ENCODE results near the gene ADGRL3.

Gene ADGRL3

DNA sequence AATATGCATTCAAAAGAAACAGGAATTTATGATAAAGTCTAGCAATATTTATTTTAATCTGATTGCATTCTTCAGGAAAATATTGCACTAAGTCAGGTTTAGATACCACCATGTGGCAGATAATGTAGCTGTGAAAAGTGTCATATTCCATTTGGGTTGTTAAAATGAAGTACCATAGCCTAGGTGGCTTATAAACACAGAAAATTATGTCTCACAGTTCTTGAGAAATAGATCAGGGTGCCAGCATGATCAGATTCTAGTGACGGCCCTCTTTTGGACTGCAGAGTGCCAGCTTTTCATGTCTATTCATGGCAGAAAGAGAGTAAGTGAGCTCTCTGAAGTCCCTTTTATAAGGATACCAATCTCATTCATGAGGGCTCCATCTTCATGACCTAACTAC, 5.6 kb upstream of the ADGRL3 start:
- H4K20me1 ChIP-seq (ENCODE audit: insufficient read depth), result no peaks in the 10 kb centered on the region
- H3K4me2 ChIP-seq, result no peak overlapping the region
- H3K36me3 ChIP-seq (ENCODE audit: insufficient read depth), result no peaks in the 10 kb centered on the region
- H3K4me1 ChIP-seq (ENCODE audit: low read depth, poor library complexity, severe bottlenecking), result no peaks in the 10 kb centered on the region
- TF ChIP-seq, protein P1, sequence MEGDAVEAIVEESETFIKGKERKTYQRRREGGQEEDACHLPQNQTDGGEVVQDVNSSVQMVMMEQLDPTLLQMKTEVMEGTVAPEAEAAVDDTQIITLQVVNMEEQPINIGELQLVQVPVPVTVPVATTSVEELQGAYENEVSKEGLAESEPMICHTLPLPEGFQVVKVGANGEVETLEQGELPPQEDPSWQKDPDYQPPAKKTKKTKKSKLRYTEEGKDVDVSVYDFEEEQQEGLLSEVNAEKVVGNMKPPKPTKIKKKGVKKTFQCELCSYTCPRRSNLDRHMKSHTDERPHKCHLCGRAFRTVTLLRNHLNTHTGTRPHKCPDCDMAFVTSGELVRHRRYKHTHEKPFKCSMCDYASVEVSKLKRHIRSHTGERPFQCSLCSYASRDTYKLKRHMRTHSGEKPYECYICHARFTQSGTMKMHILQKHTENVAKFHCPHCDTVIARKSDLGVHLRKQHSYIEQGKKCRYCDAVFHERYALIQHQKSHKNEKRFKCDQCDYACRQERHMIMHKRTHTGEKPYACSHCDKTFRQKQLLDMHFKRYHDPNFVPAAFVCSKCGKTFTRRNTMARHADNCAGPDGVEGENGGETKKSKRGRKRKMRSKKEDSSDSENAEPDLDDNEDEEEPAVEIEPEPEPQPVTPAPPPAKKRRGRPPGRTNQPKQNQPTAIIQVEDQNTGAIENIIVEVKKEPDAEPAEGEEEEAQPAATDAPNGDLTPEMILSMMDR (conservative IDR thresholded peaks at IDR 0.05; ENCODE audit: low read depth, low read length), result no peak
- H2AFZ ChIP-seq (ENCODE audit: low read depth), result no peak overlapping the region
- H3K9ac ChIP-seq, result no peak overlapping the region
- no peak overlapping the region for H3K4me3 ChIP-seq (IDR thresholded peaks at IDR 0.05; ENCODE audit: insufficient read depth, low read depth, low read length)
- no peaks in the 10 kb centered on the region for H3K79me2 ChIP-seq (ENCODE audit: insufficient read depth, low read depth)
- no peaks in the 10 kb centered on the region for H3K27me3 ChIP-seq (ENCODE audit: insufficient read depth, low read depth)
- H3K27ac ChIP-seq, result no peak overlapping the region

DNA sequence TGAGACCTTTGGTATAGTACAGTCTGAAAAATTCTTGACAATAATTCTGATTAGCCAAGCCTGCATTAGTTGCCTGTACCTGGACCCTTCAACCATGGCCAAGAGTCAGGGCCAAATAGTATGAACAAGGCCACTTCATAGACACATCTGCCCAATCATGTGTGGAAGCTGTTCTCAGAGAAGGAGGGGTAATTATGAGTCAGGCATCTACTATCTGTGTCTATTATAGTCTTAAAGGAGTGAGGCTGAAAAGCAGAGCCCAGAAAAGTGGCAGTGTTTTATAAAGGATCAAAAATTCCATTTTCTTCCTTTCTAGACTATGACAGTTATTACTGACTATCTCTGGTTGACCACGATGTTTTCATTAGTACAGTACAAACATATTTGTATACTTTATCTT, 5.0 kb upstream of the ADGRL3 start:
- Histone ChIP-seq H3K4me3 (IDR thresholded peaks at IDR 0.05; ENCODE audit: insufficient read depth, low read depth, low read length) (no peak overlapping the region), H3K27ac (no peak overlapping the region), H3K79me2 (ENCODE audit: insufficient read depth, low read depth) (no peaks in the 10 kb centered on the region), H3K4me1 (ENCODE audit: low read depth, poor library complexity, severe bottlenecking) (no peaks in the 10 kb centered on the region), H3K27me3 (ENCODE audit: insufficient read depth, low read depth) (no peaks in the 10 kb centered on the region), H3K4me2 (no peak overlapping the region), H2AFZ (ENCODE audit: low read depth) (no peak overlapping the region), H3K9ac (no peak overlapping the region), H3K36me3 (ENCODE audit: insufficient read depth) (no peaks in the 10 kb centered on the region), H4K20me1 (ENCODE audit: insufficient read depth) (no peaks in the 10 kb centered on the region)
- TF ChIP-seq, protein P1 (conservative IDR thresholded peaks at IDR 0.05; ENCODE audit: low read depth, low read length), result no peak

DNA sequence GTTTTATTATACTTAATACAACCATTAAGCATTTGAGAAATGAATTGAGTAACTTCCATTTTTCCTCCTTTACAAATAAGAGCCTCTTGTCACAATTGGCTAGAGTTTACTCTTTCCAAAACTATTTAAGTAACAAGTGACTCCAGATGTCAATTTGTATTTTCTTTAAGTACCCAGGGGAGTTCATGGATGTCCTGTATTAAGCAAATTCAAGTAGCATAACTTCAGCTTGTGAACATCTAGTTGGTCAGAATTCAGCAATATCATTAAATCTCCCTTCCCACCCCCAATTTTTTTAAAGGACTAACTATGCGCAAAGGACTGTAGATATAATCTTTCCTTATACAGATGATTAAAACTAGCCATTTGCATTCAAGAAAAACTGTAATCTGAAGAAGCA, 1.4 kb upstream of the ADGRL3 start:
- Histone ChIP-seq H3K27ac (no peak overlapping the region), H3K4me3 (IDR thresholded peaks at IDR 0.05; ENCODE audit: insufficient read depth, low read depth, low read length) (no peak overlapping the region), H3K27me3 (ENCODE audit: insufficient read depth, low read depth) (no peaks in the 10 kb centered on the region), H2AFZ (ENCODE audit: low read depth) (no peak overlapping the region), H3K4me1 (ENCODE audit: low read depth, poor library complexity, severe bottlenecking) (no peaks in the 10 kb centered on the region), H3K9ac (no peak overlapping the region), H3K4me2 (no peak overlapping the region), H3K36me3 (ENCODE audit: insufficient read depth) (no peaks in the 10 kb centered on the region), H3K79me2 (ENCODE audit: insufficient read depth, low read depth) (no peaks in the 10 kb centered on the region), H4K20me1 (ENCODE audit: insufficient read depth) (no peaks in the 10 kb centered on the region)
- TF ChIP-seq, protein P1 (conservative IDR thresholded peaks at IDR 0.05; ENCODE audit: low read depth, low read length), result no peak

DNA sequence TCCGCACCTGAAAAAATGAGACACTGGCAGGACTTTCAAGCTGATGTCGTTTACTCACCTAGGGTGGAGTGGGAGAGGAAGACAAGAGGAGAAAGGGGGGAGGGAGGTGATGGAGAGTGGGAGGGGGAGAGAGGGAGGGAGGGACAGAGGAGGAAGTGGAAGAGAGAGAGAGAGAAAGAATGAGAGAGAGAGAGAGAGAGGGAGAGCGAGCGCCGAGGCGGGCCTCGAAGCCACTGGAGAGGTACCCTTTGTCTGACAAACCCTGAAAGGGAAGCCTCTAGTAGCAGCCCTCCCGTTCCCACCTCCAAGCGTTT, 296 bp upstream of the ADGRL3 start:
- H3K4me3 ChIP-seq (IDR thresholded peaks at IDR 0.05; ENCODE audit: insufficient read depth, low read depth, low read length), result no peak overlapping the region
- H4K20me1 ChIP-seq (ENCODE audit: insufficient read depth), result no peaks in the 10 kb centered on the region
- H3K4me2 ChIP-seq, result no peak overlapping the region
- no peaks in the 10 kb centered on the region for H3K27me3 ChIP-seq (ENCODE audit: insufficient read depth, low read depth)
- H3K9ac ChIP-seq, result no peak overlapping the region
- no peaks in the 10 kb centered on the region for H3K36me3 ChIP-seq (ENCODE audit: insufficient read depth)
- H2AFZ ChIP-seq (ENCODE audit: low read depth), result no peak overlapping the region
- H3K4me1 ChIP-seq (ENCODE audit: low read depth, poor library complexity, severe bottlenecking), result no peaks in the 10 kb centered on the region
- no peaks in the 10 kb centered on the region for H3K79me2 ChIP-seq (ENCODE audit: insufficient read depth, low read depth)
- H3K27ac ChIP-seq, result no peak overlapping the region
- TF ChIP-seq, protein P1 (conservative IDR thresholded peaks at IDR 0.05; ENCODE audit: low read depth, low read length), result no peak
